Measurements from ENCODE around the gene OOEP. TPM values are rescaled to one million over a fixed set of nuclear protein-coding genes. Genes with fewer than 3 reads are reported as not detected.

OOEP gene
- total and polyA plus RNA-seq, 2 of the 4 experiments (the other 2 are of a cell fraction) = not detected

- H3K79me1 ChIP-seq (ENCODE audit: low read depth in 1 of 2, low read length in 2 of 2) = no peaks in the 10 kb centered on the region
- peaks cover 2% of the 10 kb centered on the region; the same call in 1 of the 2 replicates for H3K9me3 ChIP-seq (ENCODE audit: control insufficient read depth, insufficient read depth, low read length)
- no peak overlapping the region for H2BK5ac ChIP-seq (ENCODE audit: low read depth, low read length, poor library complexity, severe bottlenecking)
- no peak for TF ChIP-seq CEBPB (IDR thresholded peaks at IDR 0.05; ENCODE audit: low read depth, low read length)
- no peak for TF ChIP-seq RCOR1 (IDR thresholded peaks at IDR 0.05; ENCODE audit: insufficient replicate concordance, low read length)
- ATAC-seq (ENCODE audit: low read depth) = no peak
- dilution Hi-C loops (cut with HindIII; ENCODE audit: low sequenced_read_pairs, unreplicated experiment) = no loop called here
- BruUV-seq (replicated peaks) = no TSS peak
- no peak for DNase-seq
- no peak overlapping the region for H2AFZ ChIP-seq (replicated peaks; ENCODE audit: low read length, poor library complexity)
- POLR2A ChIA-PET (ENCODE audit: unreplicated experiment) = no interaction called here
- no peak overlapping the region for H4K5ac ChIP-seq (ENCODE audit: low read depth, low read length)
- H2BK20ac ChIP-seq (ENCODE audit: low read depth, low read length) = no peak overlapping the region
- H3K4ac ChIP-seq (ENCODE audit: low read depth, low read length) = no peak overlapping the region
- no peaks in the 10 kb centered on the region for H3K4me1 ChIP-seq (ENCODE audit: control insufficient read depth, insufficient read depth, low read length)
- no peak overlapping the region for H2BK120ac ChIP-seq (ENCODE audit: low read depth, low read length)
- WGBS, 2 experiments (ENCODE audit: extremely low coverage in 2 of 2, insufficient read length in 1 of 2) = no CpG with 5 or more reads among the region's 14 CpGs
- H3K9me1 ChIP-seq (ENCODE audit: insufficient read depth, low read length) = no peaks in the 10 kb centered on the region
- H3K4me3 ChIP-seq (ENCODE audit: insufficient read depth, low read depth, low read length) = no peak overlapping the region
- H3K27me3 ChIP-seq (ENCODE audit: control insufficient read depth, insufficient read depth, low read length) = peaks cover 3% of the 10 kb centered on the region
- no peak overlapping the region for H3K23ac ChIP-seq (ENCODE audit: low read depth, low read length)
- no peaks in the 10 kb centered on the region for H4K20me1 ChIP-seq (ENCODE audit: insufficient read depth, low read length)
- H3K36me3 ChIP-seq (ENCODE audit: control insufficient read depth, insufficient read depth, low read length) = no peaks in the 10 kb centered on the region
- no peak overlapping the region for H3K4me2 ChIP-seq (ENCODE audit: low read depth, low read length)
- no peak overlapping the region for H2AK9ac ChIP-seq (replicated peaks; ENCODE audit: low read depth, low read length, poor library complexity)
- CTCF ChIA-PET = interaction anchor here (0.6 kb wide), 1 partner anchor 12 kb away, joined by 4 read pairs; no protein-coding TSS in a partner anchor
- no peak overlapping the region for H2BK15ac ChIP-seq (ENCODE audit: low read depth, low read length)
- H2AK5ac ChIP-seq (ENCODE audit: low read depth, low read length) = no peak overlapping the region
- H3K56ac ChIP-seq (ENCODE audit: extremely low read depth, insufficient read depth, low read length) = no peak overlapping the region
- no peak overlapping the region for H3K18ac ChIP-seq (ENCODE audit: low read depth, low read length)
- H4K8ac ChIP-seq (ENCODE audit: low read depth in 2 of 2, low read length in 2 of 2) = no peak overlapping the region
- intact Hi-C loops (cut with micrococcal nuclease) = no loop called here
- no peak overlapping the region for H3K14ac ChIP-seq (replicated peaks; ENCODE audit: low read depth, low read length)
- no peak overlapping the region for H4K91ac ChIP-seq (ENCODE audit: insufficient read depth, low read depth, low read length)
- no peak overlapping the region for H3K9ac ChIP-seq (ENCODE audit: low read depth, low read length)
- in situ Hi-C loops (cut with MboI; ENCODE audit: low sequenced_read_pairs) = no loop called here
- H3K27ac ChIP-seq (ENCODE audit: insufficient read depth, low read length) = no peak overlapping the region
Observed at GRCh38 chr6:73364121-73364520, 5.6 kb downstream of the OOEP start.
